Measurements from ENCODE around the gene AKR1D1.
A peak's percentile ranks its signal among the peaks of the same experiment; 100 is the strongest.
"Not testable (repeated sequence)": the region's sequence is repeated elsewhere in the genome, so short reads cannot be mapped to it uniquely, and the experiment has no call there.

AKR1D1 gene

GRCh38 chr7:138086563-138087270 is 10.5 kb downstream of the AKR1D1 start:
- no peak overlapping the region for H3K4me3 ChIP-seq (ENCODE audit: low read depth, low read length)
- TF ChIP-seq, protein P1, sequence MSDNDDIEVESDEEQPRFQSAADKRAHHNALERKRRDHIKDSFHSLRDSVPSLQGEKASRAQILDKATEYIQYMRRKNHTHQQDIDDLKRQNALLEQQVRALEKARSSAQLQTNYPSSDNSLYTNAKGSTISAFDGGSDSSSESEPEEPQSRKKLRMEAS (IDR thresholded peaks at IDR 0.05; ENCODE audit: low read depth, low read length): no peak
- no peak for TF ChIP-seq POLR2A (IDR thresholded peaks at IDR 0.05; ENCODE audit: extremely low read depth, insufficient read length)
- no peak for TF ChIP-seq MYC (IDR thresholded peaks at IDR 0.05; ENCODE audit: low read depth, low read length)
- TF ChIP-seq CTCF (IDR thresholded peaks at IDR 0.05; ENCODE audit: low read depth, low read length): no peak
- DNase-seq (ENCODE audit: low read depth): no peak

DNA sequence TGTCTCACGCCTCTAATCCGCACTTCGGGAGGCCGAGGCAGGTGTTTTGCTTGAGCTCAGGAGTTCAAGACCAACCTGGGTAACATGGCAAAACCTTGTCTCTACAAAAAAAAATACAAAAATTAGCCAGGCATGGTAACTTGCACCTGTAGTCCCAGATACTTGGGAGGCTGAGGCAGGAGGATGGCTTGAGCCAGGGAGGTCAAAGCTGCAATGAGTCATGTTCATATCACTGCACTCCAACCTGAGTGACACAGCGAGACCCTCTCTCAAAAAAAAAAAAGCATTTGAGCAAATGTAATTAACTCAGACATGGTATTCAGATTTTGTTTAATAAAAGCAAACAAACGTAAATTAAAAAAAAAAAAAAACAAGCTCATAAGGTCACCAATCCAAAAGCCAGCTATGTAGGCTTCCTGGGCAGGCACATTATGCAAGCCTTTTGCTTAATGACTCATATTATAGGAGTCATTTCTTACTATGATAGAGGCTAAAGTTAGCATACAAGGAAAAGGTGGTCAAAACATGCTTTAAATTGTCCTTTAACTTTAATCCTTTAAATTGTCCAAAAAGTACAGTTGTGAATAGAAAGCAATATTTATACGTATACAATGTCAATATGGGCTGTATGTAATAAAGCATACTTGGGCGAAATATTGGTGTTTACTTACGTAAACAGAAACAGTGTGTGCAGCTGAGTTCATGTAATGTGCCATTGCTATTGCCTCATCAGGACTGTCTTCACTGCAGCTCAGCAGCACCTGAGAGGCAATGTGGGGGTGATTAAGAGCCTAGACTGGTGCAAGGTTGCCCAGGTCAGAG is 13.0 kb downstream of the AKR1D1 start:
- H3K4me3 ChIP-seq (ENCODE audit: low read depth, low read length): no peak overlapping the region
- peak; percentile 53 for DNase-seq (ENCODE audit: low read depth)
- no peak for TF ChIP-seq CTCF (IDR thresholded peaks at IDR 0.05; ENCODE audit: low read depth, low read length)
- TF ChIP-seq, protein P1 (IDR thresholded peaks at IDR 0.05; ENCODE audit: low read depth, low read length): no peak
- TF ChIP-seq POLR2A (IDR thresholded peaks at IDR 0.05; ENCODE audit: extremely low read depth, insufficient read length): no peak
- TF ChIP-seq MYC (IDR thresholded peaks at IDR 0.05; ENCODE audit: low read depth, low read length): no peak

DNA sequence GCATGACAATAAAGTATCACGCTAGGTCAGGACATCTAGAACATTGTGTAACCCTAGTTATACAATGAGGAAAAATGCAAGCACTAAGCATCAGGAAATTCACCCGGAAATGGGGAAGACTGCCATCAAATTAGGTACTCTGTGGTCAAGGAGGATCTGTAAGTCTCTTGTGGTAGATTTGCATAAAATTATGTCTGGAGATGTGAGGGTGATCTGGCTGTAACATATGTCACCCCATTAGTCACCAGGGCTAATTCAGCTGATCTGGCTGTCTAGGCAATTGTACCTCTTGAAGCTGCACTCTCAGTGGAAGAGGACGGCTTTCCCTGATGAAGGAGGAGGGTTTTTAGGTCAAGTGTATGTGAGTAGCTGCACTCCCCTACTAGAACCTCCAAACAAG is 14.8 kb downstream of the AKR1D1 start:
- TF ChIP-seq CTCF (IDR thresholded peaks at IDR 0.05; ENCODE audit: low read depth, low read length) (no peak), MYC (IDR thresholded peaks at IDR 0.05; ENCODE audit: low read depth, low read length) (no peak), POLR2A (IDR thresholded peaks at IDR 0.05; ENCODE audit: extremely low read depth, insufficient read length) (no peak)
- TF ChIP-seq, protein P1 (IDR thresholded peaks at IDR 0.05; ENCODE audit: low read depth, low read length): no peak
- peak; percentile 7 for DNase-seq (ENCODE audit: low read depth)
- no peak overlapping the region for H3K4me3 ChIP-seq (ENCODE audit: low read depth, low read length)

- not testable (repeated sequence) for H3K4me3 ChIP-seq (ENCODE audit: low read depth, low read length); DNase-seq (ENCODE audit: low read depth)
These were observed 15.6 kb downstream of the AKR1D1 start for GRCh38 chr7:138091840-138092239.

DNA sequence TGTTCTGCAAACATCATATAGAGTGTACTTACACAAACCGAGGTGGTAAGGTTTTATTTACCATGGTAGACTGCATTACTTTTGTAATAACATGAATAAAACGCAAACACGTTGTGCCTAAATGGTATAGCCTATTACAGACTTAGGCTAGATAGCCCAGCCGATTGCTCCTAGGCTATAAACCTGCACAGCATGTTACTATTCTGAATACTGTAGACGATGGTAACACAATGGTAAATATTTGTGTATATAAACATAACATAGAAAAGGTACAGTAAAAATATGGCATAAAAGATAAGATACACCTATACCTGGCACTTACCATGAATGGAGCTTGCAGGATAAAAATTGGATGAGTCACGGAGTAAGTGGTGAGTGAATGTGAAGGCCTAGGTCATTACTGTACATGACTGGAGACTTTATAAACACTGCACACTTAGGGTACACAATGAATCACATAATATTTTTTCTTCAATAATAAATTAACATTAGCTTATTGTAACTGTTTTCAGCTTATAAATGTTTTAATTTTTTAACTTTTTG is 16.3 kb downstream of the AKR1D1 start:
- TF ChIP-seq, protein P1 (IDR thresholded peaks at IDR 0.05; ENCODE audit: low read depth, low read length): no peak
- H3K4me3 ChIP-seq (ENCODE audit: low read depth, low read length): no peak overlapping the region
- DNase-seq (ENCODE audit: low read depth): no peak

GRCh38 chr7:138095972-138096935 is 20.0 kb downstream of the AKR1D1 start:
- no peak overlapping the region for H3K4me3 ChIP-seq (ENCODE audit: low read depth, low read length)
- DNase-seq (ENCODE audit: low read depth): no peak
- no peak for TF ChIP-seq MYC (IDR thresholded peaks at IDR 0.05; ENCODE audit: low read depth, low read length)
- TF ChIP-seq, protein P1 (IDR thresholded peaks at IDR 0.05; ENCODE audit: low read depth, low read length): no peak
- TF ChIP-seq POLR2A (IDR thresholded peaks at IDR 0.05; ENCODE audit: extremely low read depth, insufficient read length): no peak
- no peak for TF ChIP-seq CTCF (IDR thresholded peaks at IDR 0.05; ENCODE audit: low read depth, low read length)
